A673 (cell line): ENCODE results near the gene HNMT. TPM values are rescaled to one million over a fixed set of nuclear protein-coding genes. Genes with fewer than 3 reads are reported as not detected.

Experiments
- BruUV-seq: library from RNA; stranded (reverse); fragments of 400-500 nt; replicated peaks from 2 replicates; lab custom pipeline; 2021; lab: Mats Ljungman, UMichigan
- CTCF ChIA-PET: fragments of 300-600 bp; sonication (Branson Sonifier 250); formaldehyde crosslinking; loops from one replicate; lab custom pipeline; 2022; ENCODE audit warnings: antibody characterized with exemption; lab: Charles Lee
- POLR2A ChIA-PET: fragments of 300-600 bp; sonication (Branson Sonifier 250); formaldehyde crosslinking; loops from one replicate; lab custom pipeline; 2022; ENCODE audit warnings: antibody characterized with exemption; ENCODE audit not compliant: low non-redundant PET; lab: Charles Lee
- DNase-seq: peaks from one replicate; pipeline ENCODE4 v3.0.0-alpha.2; 2015; ENCODE audit warnings: low spot score
- H3K27ac ChIP-seq: fragments of 200-600 bp; sonication (generic); 2 replicates; pipeline ENCODE4 v1.5.1; 2016; ENCODE audit warnings: mixed run types, low read depth, mild to moderate bottlenecking, mixed read lengths, antibody characterized with exemption, low read length; ENCODE audit not compliant: poor library complexity, severe bottlenecking
- H3K27me3 ChIP-seq: fragments of 200-600 bp; sonication (generic); replicated peaks from 2 replicates; pipeline ENCODE4 v1.6.1; 2017; ENCODE audit warnings: mixed run types, low read depth, mild to moderate bottlenecking, mixed read lengths, antibody characterized with exemption, low read length; ENCODE audit not compliant: insufficient read depth, poor library complexity
- H3K36me3 ChIP-seq: fragments of 200-600 bp; sonication (generic); 2 replicates; pipeline ENCODE4 v1.6.1; 2016; ENCODE audit warnings: mixed run types, mild to moderate bottlenecking, mixed read lengths, antibody characterized with exemption, low read length; ENCODE audit not compliant: insufficient read depth, poor library complexity, severe bottlenecking
- H3K4me1 ChIP-seq: fragments of 200-600 bp; sonication (generic); 2 replicates; pipeline ENCODE4 v1.6.1; 2017; ENCODE audit warnings: mixed run types, mild to moderate bottlenecking, mixed read lengths, antibody characterized with exemption, low read length; ENCODE audit not compliant: insufficient read depth, poor library complexity, severe bottlenecking
- H3K4me3 ChIP-seq: fragments of 200-600 bp; sonication (generic); 2 replicates; pipeline ENCODE4 v1.5.1; 2016; ENCODE audit warnings: low read depth, mixed run types, mild to moderate bottlenecking, mixed read lengths, low read length; ENCODE audit not compliant: poor library complexity, severe bottlenecking
- H3K9me3 ChIP-seq: fragments of 200-600 bp; sonication (generic); 2 replicates; pipeline ENCODE4 v1.6.1; 2016; ENCODE audit warnings: mixed run types, low read depth, mild to moderate bottlenecking, mixed read lengths, antibody characterized with exemption, low read length; ENCODE audit not compliant: poor library complexity, severe bottlenecking
- EZH2 ChIP-seq: fragments of 200-600 bp; sonication (generic); IDR thresholded peaks from 2 replicates; pipeline ENCODE4 v1.6.1; 2017; ENCODE audit warnings: borderline replicate concordance, low read depth, mild to moderate bottlenecking, mixed read lengths, antibody characterized with exemption, low read length; ENCODE audit not compliant: poor library complexity, severe bottlenecking
- intact Hi-C: fragments of 100-400 bp; cut with micrococcal nuclease; formaldehyde crosslinking; loops from one replicate; pipeline ENCODE4 v1.10.0; 2022; ENCODE audit not compliant: unreplicated experiment
- total RNA-seq: library from RNA; stranded (reverse); gene quantifications from 2 replicates; pipeline ENCODE4 v1.2.3, GENCODE V29; 2021
- TF ChIP-seq, protein P1 (sequence below): fragments of 300-800, 200-600 bp; sonication (generic); conservative IDR thresholded peaks from 2 replicates; pipeline ENCODE4 v1.5.1; 2017; ENCODE audit warnings: low read depth, mild to moderate bottlenecking, antibody characterized with exemption, low read length, moderate library complexity, mixed read lengths

The HNMT gene
- total RNA-seq, 1 experiment from 2014 or later: 0.82 TPM

DNA sequence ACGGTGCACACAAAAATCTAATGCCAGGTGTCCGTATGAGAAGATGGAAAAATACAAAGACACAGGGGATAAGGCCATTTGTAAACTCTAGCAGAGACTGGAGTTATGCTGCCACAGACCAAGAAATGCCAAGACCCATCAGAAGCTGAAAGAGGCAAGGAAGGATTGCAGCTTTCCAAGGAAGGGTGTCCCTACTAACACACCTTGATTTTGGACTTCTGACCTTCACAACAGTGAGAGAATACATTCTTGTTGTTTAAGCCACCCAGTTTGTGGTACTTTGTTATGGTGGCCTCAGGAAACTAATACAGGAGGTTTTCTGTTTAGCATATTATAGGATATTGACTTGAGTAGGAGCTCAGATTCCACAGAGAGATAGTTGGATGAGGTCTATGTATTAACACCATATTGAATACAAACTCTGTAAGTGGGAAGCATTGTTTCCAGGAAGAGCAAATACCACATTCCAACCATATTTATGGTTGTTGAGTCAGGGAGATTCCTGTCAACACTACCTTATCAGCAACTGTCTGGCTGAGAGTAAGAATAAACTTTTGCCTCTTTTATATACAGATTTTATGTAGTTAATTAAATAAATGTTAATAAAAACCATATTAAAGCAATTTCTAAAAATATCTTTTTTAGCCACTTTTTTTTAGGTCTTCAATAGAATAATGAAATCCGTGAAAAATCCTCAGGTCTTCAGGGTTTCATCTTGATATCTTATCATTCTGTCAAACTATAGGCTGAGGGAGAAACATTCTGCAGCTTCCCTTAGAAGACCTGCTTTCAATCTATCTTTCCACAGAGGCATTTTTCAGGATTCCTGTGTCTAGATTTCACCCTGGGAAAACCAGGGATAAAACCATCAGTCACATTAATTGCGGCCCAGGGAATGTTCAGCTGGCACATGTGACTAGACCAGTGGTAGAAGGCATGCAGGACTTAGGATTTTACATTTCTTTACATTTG lies 35.4 kb upstream of the HNMT start:
- Histone ChIP-seq H3K9me3 (no peaks in the 10 kb centered on the region), H3K4me1 (no peaks in the 10 kb centered on the region), H3K27me3 (no peaks in the 10 kb centered on the region), H3K4me3 (no peak overlapping the region), H3K27ac (no peak overlapping the region), H3K36me3 (no peaks in the 10 kb centered on the region)
- intact Hi-C loops: no loop called here
- BruUV-seq: no TSS peak
- ChIA-PET POLR2A (no interaction called here), CTCF (no interaction called here)
- DNase-seq: no peak
- TF ChIP-seq EZH2: no peak

DNA sequence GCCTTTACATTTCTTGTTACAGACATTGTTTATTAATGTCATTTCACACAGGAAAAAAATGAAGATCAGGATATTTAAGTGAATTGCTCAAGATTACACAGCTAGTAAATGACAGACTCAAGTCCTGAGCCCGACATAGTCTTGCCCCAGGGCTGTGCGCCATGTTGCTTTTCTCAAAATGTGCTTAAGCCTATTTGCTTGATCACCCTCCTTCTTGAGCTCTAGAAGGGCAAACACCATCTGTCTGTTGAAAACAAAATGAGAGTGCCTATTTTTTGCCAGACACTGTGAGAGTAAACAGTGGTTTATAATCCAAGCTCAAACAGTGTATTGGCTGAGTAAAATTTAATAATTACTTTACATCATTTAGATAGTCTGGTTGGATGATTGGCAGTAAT lies 34.8 kb upstream of the HNMT start:
- TF ChIP-seq EZH2: no peak
- TF ChIP-seq, protein P1, sequence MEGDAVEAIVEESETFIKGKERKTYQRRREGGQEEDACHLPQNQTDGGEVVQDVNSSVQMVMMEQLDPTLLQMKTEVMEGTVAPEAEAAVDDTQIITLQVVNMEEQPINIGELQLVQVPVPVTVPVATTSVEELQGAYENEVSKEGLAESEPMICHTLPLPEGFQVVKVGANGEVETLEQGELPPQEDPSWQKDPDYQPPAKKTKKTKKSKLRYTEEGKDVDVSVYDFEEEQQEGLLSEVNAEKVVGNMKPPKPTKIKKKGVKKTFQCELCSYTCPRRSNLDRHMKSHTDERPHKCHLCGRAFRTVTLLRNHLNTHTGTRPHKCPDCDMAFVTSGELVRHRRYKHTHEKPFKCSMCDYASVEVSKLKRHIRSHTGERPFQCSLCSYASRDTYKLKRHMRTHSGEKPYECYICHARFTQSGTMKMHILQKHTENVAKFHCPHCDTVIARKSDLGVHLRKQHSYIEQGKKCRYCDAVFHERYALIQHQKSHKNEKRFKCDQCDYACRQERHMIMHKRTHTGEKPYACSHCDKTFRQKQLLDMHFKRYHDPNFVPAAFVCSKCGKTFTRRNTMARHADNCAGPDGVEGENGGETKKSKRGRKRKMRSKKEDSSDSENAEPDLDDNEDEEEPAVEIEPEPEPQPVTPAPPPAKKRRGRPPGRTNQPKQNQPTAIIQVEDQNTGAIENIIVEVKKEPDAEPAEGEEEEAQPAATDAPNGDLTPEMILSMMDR: no peak
- Histone ChIP-seq H3K27me3 (no peaks in the 10 kb centered on the region), H3K36me3 (no peaks in the 10 kb centered on the region), H3K4me1 (no peaks in the 10 kb centered on the region), H3K27ac (no peak overlapping the region), H3K4me3 (no peak overlapping the region), H3K9me3 (no peaks in the 10 kb centered on the region)
- ChIA-PET POLR2A (no interaction called here), CTCF (no interaction called here)
- no peak for DNase-seq
- intact Hi-C loops: no loop called here
- BruUV-seq: no TSS peak

DNA sequence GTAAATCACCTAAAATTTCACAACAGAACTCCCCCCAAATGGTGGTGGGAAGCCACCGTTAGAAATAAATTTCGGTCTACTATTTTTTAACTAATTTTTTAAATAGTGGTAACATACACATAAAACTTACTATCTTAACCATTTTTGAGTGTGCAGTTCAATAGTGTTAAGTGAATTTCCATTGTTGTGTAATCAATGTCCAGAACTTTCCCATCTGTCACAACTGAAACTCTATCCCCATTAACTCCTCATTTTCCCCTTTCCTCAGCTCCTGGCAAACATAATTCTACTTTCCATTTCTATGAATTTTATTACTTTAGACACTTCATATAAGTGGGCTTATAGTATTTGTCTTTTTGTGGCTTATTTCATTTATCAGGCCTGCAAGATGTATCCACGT lies 34.1 kb upstream of the HNMT start:
- CTCF ChIA-PET: no interaction called here
- intact Hi-C loops: no loop called here
- no peak for TF ChIP-seq EZH2
- TF ChIP-seq, protein P1: no peak
- BruUV-seq: no TSS peak
- Histone ChIP-seq H3K27ac (no peak overlapping the region), H3K9me3 (no peaks in the 10 kb centered on the region), H3K27me3 (no peaks in the 10 kb centered on the region), H3K36me3 (no peaks in the 10 kb centered on the region), H3K4me3 (no peak overlapping the region), H3K4me1 (no peaks in the 10 kb centered on the region)
- POLR2A ChIA-PET: no interaction called here
- no peak for DNase-seq
